ENCODE results near the gene IL12RB2. TPM values are rescaled to one million over a fixed set of nuclear protein-coding genes. Genes with fewer than 3 reads are reported as not detected.

Gene IL12RB2
- total RNA-seq, 1 donor, result not detected

DNA sequence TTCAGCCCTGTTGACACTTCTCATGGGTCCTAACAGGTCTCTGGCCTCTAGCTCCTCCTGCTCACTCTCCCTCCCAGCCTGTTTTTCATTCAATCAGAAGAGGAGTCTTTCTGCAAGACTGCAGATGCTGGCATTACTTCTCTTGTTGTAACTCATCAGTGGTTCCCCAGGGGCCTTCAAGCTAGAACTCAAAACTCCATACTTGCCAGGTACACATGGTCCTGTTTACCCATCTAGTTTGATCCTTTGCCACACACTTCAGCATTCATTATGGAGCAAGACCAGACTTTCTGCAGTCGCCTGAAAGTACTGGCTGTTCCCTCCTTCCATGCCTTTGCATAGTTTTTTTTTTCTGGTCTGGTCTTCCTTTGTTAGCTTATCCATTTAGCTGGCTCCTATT is 74.6 kb downstream of the IL12RB2 start:
- Histone ChIP-seq H3K9me3 (ENCODE audit: low read depth, low read length) (no peaks in the 10 kb centered on the region), H2AFZ (ENCODE audit: low read length) (no peak overlapping the region), H4K20me1 (ENCODE audit: insufficient read depth, low read length) (no peaks in the 10 kb centered on the region), H3K36me3 (ENCODE audit: insufficient read depth, low read length) (no peaks in the 10 kb centered on the region), H3K4me3 (ENCODE audit: insufficient read depth, low read length) (no peak overlapping the region), H3K4me1 (ENCODE audit: insufficient read depth, low read length) (no peaks in the 10 kb centered on the region), H3K4me2 (ENCODE audit: insufficient read depth, low read length) (no peak overlapping the region), H3K79me2 (ENCODE audit: insufficient read depth, low read length) (no peaks in the 10 kb centered on the region), H3K27ac (ENCODE audit: low read depth, low read length) (no peak overlapping the region), H3K27me3 (ENCODE audit: insufficient read depth, low read length) (no peaks in the 10 kb centered on the region)
- TF ChIP-seq, protein P1, sequence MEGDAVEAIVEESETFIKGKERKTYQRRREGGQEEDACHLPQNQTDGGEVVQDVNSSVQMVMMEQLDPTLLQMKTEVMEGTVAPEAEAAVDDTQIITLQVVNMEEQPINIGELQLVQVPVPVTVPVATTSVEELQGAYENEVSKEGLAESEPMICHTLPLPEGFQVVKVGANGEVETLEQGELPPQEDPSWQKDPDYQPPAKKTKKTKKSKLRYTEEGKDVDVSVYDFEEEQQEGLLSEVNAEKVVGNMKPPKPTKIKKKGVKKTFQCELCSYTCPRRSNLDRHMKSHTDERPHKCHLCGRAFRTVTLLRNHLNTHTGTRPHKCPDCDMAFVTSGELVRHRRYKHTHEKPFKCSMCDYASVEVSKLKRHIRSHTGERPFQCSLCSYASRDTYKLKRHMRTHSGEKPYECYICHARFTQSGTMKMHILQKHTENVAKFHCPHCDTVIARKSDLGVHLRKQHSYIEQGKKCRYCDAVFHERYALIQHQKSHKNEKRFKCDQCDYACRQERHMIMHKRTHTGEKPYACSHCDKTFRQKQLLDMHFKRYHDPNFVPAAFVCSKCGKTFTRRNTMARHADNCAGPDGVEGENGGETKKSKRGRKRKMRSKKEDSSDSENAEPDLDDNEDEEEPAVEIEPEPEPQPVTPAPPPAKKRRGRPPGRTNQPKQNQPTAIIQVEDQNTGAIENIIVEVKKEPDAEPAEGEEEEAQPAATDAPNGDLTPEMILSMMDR (IDR thresholded peaks at IDR 0.05; ENCODE audit: extremely low read depth, low read depth, low read length), result no peak
- no peak for DNase-seq (ENCODE audit: insufficient read length, low spot score, missing footprints)

- no peak overlapping the region for H3K4me2 ChIP-seq (ENCODE audit: insufficient read depth, low read length)
- no peaks in the 10 kb centered on the region for H4K20me1 ChIP-seq (ENCODE audit: insufficient read depth, low read length)
- H3K27me3 ChIP-seq (ENCODE audit: insufficient read depth, low read length), result no peaks in the 10 kb centered on the region
- no peak overlapping the region for H3K4me3 ChIP-seq (ENCODE audit: insufficient read depth, low read length)
- H3K79me2 ChIP-seq (ENCODE audit: insufficient read depth, low read length), result no peaks in the 10 kb centered on the region
- no peak overlapping the region for H2AFZ ChIP-seq (ENCODE audit: low read length)
- H3K4me1 ChIP-seq (ENCODE audit: insufficient read depth, low read length), result no peaks in the 10 kb centered on the region
- DNase-seq (ENCODE audit: insufficient read length, low spot score, missing footprints), result no peak
- H3K27ac ChIP-seq (ENCODE audit: low read depth, low read length), result no peak overlapping the region
- H3K9me3 ChIP-seq (ENCODE audit: low read depth, low read length), result no peaks in the 10 kb centered on the region
- TF ChIP-seq, protein P1 (IDR thresholded peaks at IDR 0.05; ENCODE audit: extremely low read depth, low read depth, low read length), result no peak
- H3K36me3 ChIP-seq (ENCODE audit: insufficient read depth, low read length), result no peaks in the 10 kb centered on the region
Observed at GRCh38 chr1:67383999-67384638, 76.4 kb downstream of the IL12RB2 start.

DNA sequence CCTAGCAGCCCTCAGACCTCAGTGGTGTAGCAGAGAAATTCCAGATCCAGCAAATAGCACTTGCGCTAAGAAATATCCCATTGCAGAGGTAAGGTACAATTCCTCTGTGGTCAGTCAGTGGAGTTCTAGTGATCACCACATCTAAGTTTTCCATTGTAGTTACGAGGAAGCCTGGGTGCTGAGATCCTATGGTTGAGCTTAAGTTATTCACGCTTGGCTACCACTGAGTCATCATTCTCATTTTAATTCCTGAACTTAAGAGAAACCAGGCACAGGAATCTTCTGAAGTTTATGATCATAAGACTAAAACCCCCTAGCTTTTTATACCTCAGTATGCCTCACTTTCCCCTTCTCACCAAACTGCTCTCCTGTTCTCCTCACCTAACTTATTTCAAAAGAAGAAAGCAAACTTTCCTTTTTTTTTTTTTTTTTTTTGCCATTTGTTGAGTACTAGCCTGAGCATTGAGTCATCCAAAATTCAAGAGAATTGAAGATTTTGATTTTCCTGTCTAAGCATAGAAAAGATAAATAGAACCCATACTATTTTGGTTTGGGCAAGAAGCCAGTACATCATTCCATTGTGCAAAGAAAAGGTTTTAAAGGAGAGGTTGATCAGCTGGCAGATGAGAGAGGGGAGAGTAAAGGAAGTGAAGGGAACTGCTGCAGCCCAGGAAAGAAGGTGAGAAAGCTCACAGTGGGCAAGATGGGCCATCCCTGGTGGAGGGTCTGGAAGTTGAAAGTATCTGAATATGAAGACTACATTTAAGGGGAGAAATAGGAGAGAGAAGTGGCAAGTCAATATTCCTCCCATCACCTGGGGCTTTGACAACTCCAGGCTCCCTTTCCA is 82.6 kb downstream of the IL12RB2 start:
- Histone ChIP-seq H3K9me3 (ENCODE audit: low read depth, low read length) (no peaks in the 10 kb centered on the region), H2AFZ (ENCODE audit: low read length) (peak overlapping the region; percentile 28), H3K4me3 (ENCODE audit: insufficient read depth, low read length) (peak overlapping the region; percentile 42), H3K79me2 (ENCODE audit: insufficient read depth, low read length) (no peaks in the 10 kb centered on the region), H3K27ac (ENCODE audit: low read depth, low read length) (peak overlapping the region; percentile 70), H3K36me3 (ENCODE audit: insufficient read depth, low read length) (peaks cover 2% of the 10 kb centered on the region), H3K4me2 (ENCODE audit: insufficient read depth, low read length) (peak overlapping the region; percentile 75), H4K20me1 (ENCODE audit: insufficient read depth, low read length) (no peaks in the 10 kb centered on the region), H3K27me3 (ENCODE audit: insufficient read depth, low read length) (no peaks in the 10 kb centered on the region), H3K4me1 (ENCODE audit: insufficient read depth, low read length) (peaks cover 17% of the 10 kb centered on the region)
- TF ChIP-seq, protein P1 (IDR thresholded peaks at IDR 0.05; ENCODE audit: extremely low read depth, low read depth, low read length), result no peak
- peak; percentile 76 for DNase-seq (ENCODE audit: insufficient read length, low spot score, missing footprints)

DNA sequence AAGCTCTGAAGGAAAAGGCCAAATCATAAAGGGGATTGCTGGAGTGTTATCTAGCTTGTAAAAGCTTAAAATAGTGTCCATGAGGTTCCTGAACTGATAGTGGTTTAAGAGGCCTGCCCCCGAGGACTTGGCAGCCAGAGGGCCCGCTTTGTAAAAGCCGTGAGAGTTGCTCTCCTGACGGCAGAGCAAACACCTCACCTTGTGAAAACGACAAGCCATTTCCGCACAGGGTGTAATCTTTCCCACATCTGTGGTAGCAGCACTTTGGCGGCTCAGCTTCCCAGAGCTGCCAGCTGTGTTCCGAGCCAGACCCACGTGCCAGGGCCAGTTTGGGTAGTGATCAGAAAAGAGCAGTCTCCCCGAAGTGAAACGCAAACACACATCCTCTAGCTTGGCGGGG is 85.6 kb downstream of the IL12RB2 start:
- no peaks in the 10 kb centered on the region for H3K27me3 ChIP-seq (ENCODE audit: insufficient read depth, low read length)
- TF ChIP-seq, protein P1 (IDR thresholded peaks at IDR 0.05; ENCODE audit: extremely low read depth, low read depth, low read length), result no peak
- no peak overlapping the region for H3K27ac ChIP-seq (ENCODE audit: low read depth, low read length)
- peaks cover 17% of the 10 kb centered on the region for H3K4me1 ChIP-seq (ENCODE audit: insufficient read depth, low read length)
- no peaks in the 10 kb centered on the region for H4K20me1 ChIP-seq (ENCODE audit: insufficient read depth, low read length)
- peaks cover 11% of the 10 kb centered on the region for H3K36me3 ChIP-seq (ENCODE audit: insufficient read depth, low read length)
- no peak overlapping the region for H3K4me3 ChIP-seq (ENCODE audit: insufficient read depth, low read length)
- H3K4me2 ChIP-seq (ENCODE audit: insufficient read depth, low read length), result no peak overlapping the region
- no peaks in the 10 kb centered on the region for H3K9me3 ChIP-seq (ENCODE audit: low read depth, low read length)
- no peaks in the 10 kb centered on the region for H3K79me2 ChIP-seq (ENCODE audit: insufficient read depth, low read length)
- no peak for DNase-seq (ENCODE audit: insufficient read length, low spot score, missing footprints)
- no peak overlapping the region for H2AFZ ChIP-seq (ENCODE audit: low read length)

Measured in osteoblast (primary cell).